ENCODE data around the gene MED12L.

DNA sequence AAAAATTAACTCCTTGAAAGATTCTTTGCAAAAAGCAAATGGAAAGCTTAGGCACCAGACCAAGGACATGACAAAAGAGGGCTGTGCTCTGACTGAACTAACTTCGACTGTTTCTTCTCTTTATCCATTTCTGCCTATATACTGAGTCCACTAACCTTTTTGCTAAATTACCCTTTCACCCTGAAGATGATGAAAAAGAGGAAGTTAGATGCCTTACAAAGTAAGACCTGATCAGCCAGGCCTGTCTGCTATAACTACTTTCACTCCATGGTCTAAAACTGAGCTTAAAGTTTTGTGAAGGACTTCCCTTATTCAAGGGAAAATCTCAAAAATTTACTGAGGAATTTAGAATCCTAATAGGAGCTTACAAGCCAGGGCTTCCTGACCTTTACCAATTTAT, 381.6 kb downstream of the MED12L start:
- TF ChIP-seq, protein P1, sequence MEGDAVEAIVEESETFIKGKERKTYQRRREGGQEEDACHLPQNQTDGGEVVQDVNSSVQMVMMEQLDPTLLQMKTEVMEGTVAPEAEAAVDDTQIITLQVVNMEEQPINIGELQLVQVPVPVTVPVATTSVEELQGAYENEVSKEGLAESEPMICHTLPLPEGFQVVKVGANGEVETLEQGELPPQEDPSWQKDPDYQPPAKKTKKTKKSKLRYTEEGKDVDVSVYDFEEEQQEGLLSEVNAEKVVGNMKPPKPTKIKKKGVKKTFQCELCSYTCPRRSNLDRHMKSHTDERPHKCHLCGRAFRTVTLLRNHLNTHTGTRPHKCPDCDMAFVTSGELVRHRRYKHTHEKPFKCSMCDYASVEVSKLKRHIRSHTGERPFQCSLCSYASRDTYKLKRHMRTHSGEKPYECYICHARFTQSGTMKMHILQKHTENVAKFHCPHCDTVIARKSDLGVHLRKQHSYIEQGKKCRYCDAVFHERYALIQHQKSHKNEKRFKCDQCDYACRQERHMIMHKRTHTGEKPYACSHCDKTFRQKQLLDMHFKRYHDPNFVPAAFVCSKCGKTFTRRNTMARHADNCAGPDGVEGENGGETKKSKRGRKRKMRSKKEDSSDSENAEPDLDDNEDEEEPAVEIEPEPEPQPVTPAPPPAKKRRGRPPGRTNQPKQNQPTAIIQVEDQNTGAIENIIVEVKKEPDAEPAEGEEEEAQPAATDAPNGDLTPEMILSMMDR (IDR thresholded peaks at IDR 0.05): no peak
- TF ChIP-seq POLR2A (IDR thresholded peaks at IDR 0.05): no peak
